ENCODE measurements around the gene MTO1. TPM values are rescaled to one million over a fixed set of nuclear protein-coding genes. Genes with fewer than 3 reads are reported as not detected.

Gene MTO1
- total and polyA plus RNA-seq, 2 experiments from 2014 or later, result 27.7 to 36.7 TPM

- Histone ChIP-seq H2AFZ (no peak overlapping the region), H3K4me3 (no peak overlapping the region), H3K4me1 (ENCODE audit: insufficient read depth) (no peaks in the 10 kb centered on the region), H3K9me2 (ENCODE audit: insufficient read depth) (no peaks in the 10 kb centered on the region), H3K27me3 (ENCODE audit: insufficient read depth) (no peaks in the 10 kb centered on the region), H3K27ac (ENCODE audit: low read depth) (no peak overlapping the region), H3K36me3 (ENCODE audit: insufficient read depth) (peaks cover 39% of the 10 kb centered on the region), H4K20me1 (replicated peaks; ENCODE audit: insufficient read depth) (no peaks in the 10 kb centered on the region; the same call in 1 of the 2 replicates), H3K4me2 (no peak overlapping the region), H3F3A (replicated peaks; ENCODE audit: low read depth) (0 out of 2 replicates have a peak, but pooled peaks cover 6% of the 10 kb centered on the region), H3K79me2 (replicated peaks; ENCODE audit: insufficient read depth) (no peaks in the 10 kb centered on the region)
- Mint-ChIP-seq H3K9me3 (no peaks in the 10 kb centered on the region; the same call in 2 of the 3 replicates), H3K27me3 (ENCODE audit: insufficient read depth, low read depth, poor library complexity) (no peaks in the 10 kb centered on the region), H3K36me3 (ENCODE audit: low read depth) (peaks cover 70% of the 10 kb centered on the region), H3K27ac (no peak overlapping the region), H3K4me3 (no peak overlapping the region), H3K4me1 (no peaks in the 10 kb centered on the region)
- no peak for ATAC-seq
- no peak for DNase-seq (ENCODE audit: low spot score)
- no peak for TF ChIP-seq ETS1 (IDR thresholded peaks at IDR 0.05)
- no peak for TF ChIP-seq STAT1 (IDR thresholded peaks at IDR 0.05; ENCODE audit: unreplicated experiment)
- TF ChIP-seq JUNB (IDR thresholded peaks at IDR 0.05; ENCODE audit: unreplicated experiment), result no peak
- TF ChIP-seq CREB1 (CRISPR knock-in tag; IDR thresholded peaks at IDR 0.05; ENCODE audit: low read depth), result no peak
Measured at GRCh38 chr6:73476723-73477122, 15.2 kb downstream of the MTO1 start.

GRCh38 chr6:73477407-73477806, 15.9 kb downstream of the MTO1 start:
- Histone ChIP-seq H3K36me3 (ENCODE audit: insufficient read depth) (peaks cover 39% of the 10 kb centered on the region), H3K4me2 (no peak overlapping the region), H3K4me3 (no peak overlapping the region), H3F3A (replicated peaks; ENCODE audit: low read depth) (0 out of 2 replicates have a peak, but pooled peaks cover 11% of the 10 kb centered on the region), H2AFZ (no peak overlapping the region), H3K79me2 (replicated peaks; ENCODE audit: insufficient read depth) (no peaks in the 10 kb centered on the region), H3K9me2 (ENCODE audit: insufficient read depth) (no peaks in the 10 kb centered on the region), H3K4me1 (ENCODE audit: insufficient read depth) (no peaks in the 10 kb centered on the region), H3K27ac (ENCODE audit: low read depth) (no peak overlapping the region), H4K20me1 (replicated peaks; ENCODE audit: insufficient read depth) (no peaks in the 10 kb centered on the region; the same call in 1 of the 2 replicates), H3K27me3 (ENCODE audit: insufficient read depth) (no peaks in the 10 kb centered on the region)
- no peaks in the 10 kb centered on the region for H3K9me3 Mint-ChIP-seq
- no peaks in the 10 kb centered on the region for H3K4me1 Mint-ChIP-seq
- H3K27ac Mint-ChIP-seq, result no peak overlapping the region
- peaks cover 70% of the 10 kb centered on the region for H3K36me3 Mint-ChIP-seq (ENCODE audit: low read depth)
- DNase-seq (ENCODE audit: low spot score) (no peak), ATAC-seq (no peak)
- H3K4me3 Mint-ChIP-seq, result no peak overlapping the region
- no peaks in the 10 kb centered on the region for H3K27me3 Mint-ChIP-seq (ENCODE audit: insufficient read depth, low read depth, poor library complexity)
- TF ChIP-seq ZNF331 (CRISPR knock-in tag; IDR thresholded peaks at IDR 0.05; ENCODE audit: low read depth), result no peak
- no peak for TF ChIP-seq NANOG (IDR thresholded peaks at IDR 0.05; ENCODE audit: borderline replicate concordance)
- TF ChIP-seq EZH2phosphoT487 (IDR thresholded peaks at IDR 0.05; ENCODE audit: unreplicated experiment), result no peak
- TF ChIP-seq ZNF462 (CRISPR knock-in tag; IDR thresholded peaks at IDR 0.05), result no peak
- no peak for TF ChIP-seq ZNF114 (CRISPR knock-in tag; IDR thresholded peaks at IDR 0.05)
- no peak for TF ChIP-seq POLR2AphosphoS5 (IDR thresholded peaks at IDR 0.05; ENCODE audit: low read depth)
- no peak for TF ChIP-seq CTCF (conservative IDR thresholded peaks at IDR 0.05; ENCODE audit: low read depth in 2 of 2)
